Measurements from ENCODE around the gene TIGD4. TPM values are rescaled to one million over a fixed set of nuclear protein-coding genes. Genes with fewer than 3 reads are reported as not detected.
"Not testable (repeated sequence)": the region's sequence is repeated elsewhere in the genome, so short reads cannot be mapped to it uniquely, and the experiment has no call there.

Gene TIGD4
- total RNA-seq, 1 experiment from 2014 or later = 3.1 TPM

GRCh38 chr4:152776352-152776751 is 3.2 kb downstream of the TIGD4 start:
- Histone ChIP-seq H3K9me2 (replicated peaks; ENCODE audit: insufficient read depth, low read length) (no peaks in the 10 kb centered on the region), H3K9ac (ENCODE audit: low read length) (no peak overlapping the region), H4K20me1 (ENCODE audit: insufficient read depth, low read depth, low read length) (peaks cover 8% of the 10 kb centered on the region; the same call in 1 of the 2 replicates), H3K4me2 (ENCODE audit: low read depth, low read length, poor library complexity, severe bottlenecking) (no peak overlapping the region), H3K36me3 (ENCODE audit: insufficient read depth, low read length) (no peaks in the 10 kb centered on the region), H3K27ac (ENCODE audit: low read length) (no peak overlapping the region), H3K27me3 (ENCODE audit: low read length) (no peaks in the 10 kb centered on the region), H3K79me2 (ENCODE audit: low read length) (peaks cover 21% of the 10 kb centered on the region), H3K4me1 (ENCODE audit: low read length) (peaks cover 23% of the 10 kb centered on the region), H3K4me3 (ENCODE audit: low read length) (no peak overlapping the region), H3K9me3 (ENCODE audit: low read length) (no peaks in the 10 kb centered on the region), H2AFZ (ENCODE audit: low read length) (no peak overlapping the region)
- no peak for DNase-seq

- no peaks in the 10 kb centered on the region for H3K36me3 ChIP-seq (ENCODE audit: insufficient read depth, low read length)
- H4K20me1 ChIP-seq (ENCODE audit: insufficient read depth, low read depth, low read length) = no peaks in the 10 kb centered on the region
- no peak overlapping the region for H2AFZ ChIP-seq (ENCODE audit: low read length)
- peaks cover 12% of the 10 kb centered on the region for H3K4me1 ChIP-seq (ENCODE audit: low read length)
- H3K79me2 ChIP-seq (ENCODE audit: low read length) = no peaks in the 10 kb centered on the region
- H3K9me2 ChIP-seq (replicated peaks; ENCODE audit: insufficient read depth, low read length) = no peaks in the 10 kb centered on the region
- no peak overlapping the region for H3K4me2 ChIP-seq (ENCODE audit: low read depth, low read length, poor library complexity, severe bottlenecking)
- no peaks in the 10 kb centered on the region for H3K9me3 ChIP-seq (ENCODE audit: low read length)
- H3K27me3 ChIP-seq (ENCODE audit: low read length) = no peaks in the 10 kb centered on the region
- no peak overlapping the region for H3K4me3 ChIP-seq (ENCODE audit: low read length)
- no peak for DNase-seq
- no peak overlapping the region for H3K9ac ChIP-seq (ENCODE audit: low read length)
- H3K27ac ChIP-seq (ENCODE audit: low read length) = no peak overlapping the region
Measured at GRCh38 chr4:152773953-152774352, 5.6 kb downstream of the TIGD4 start.

GRCh38 chr4:152773339-152773738 is 6.2 kb downstream of the TIGD4 start:
- H3K9me2 ChIP-seq (replicated peaks; ENCODE audit: insufficient read depth, low read length) = no peaks in the 10 kb centered on the region
- no peak for DNase-seq
- H3K79me2 ChIP-seq (ENCODE audit: low read length) = no peaks in the 10 kb centered on the region
- no peaks in the 10 kb centered on the region for H3K36me3 ChIP-seq (ENCODE audit: insufficient read depth, low read length)
- no peaks in the 10 kb centered on the region for H3K9me3 ChIP-seq (ENCODE audit: low read length)
- no peak overlapping the region for H3K4me2 ChIP-seq (ENCODE audit: low read depth, low read length, poor library complexity, severe bottlenecking)
- no peaks in the 10 kb centered on the region for H4K20me1 ChIP-seq (ENCODE audit: insufficient read depth, low read depth, low read length)
- no peaks in the 10 kb centered on the region for H3K27me3 ChIP-seq (ENCODE audit: low read length)
- no peak overlapping the region for H3K4me3 ChIP-seq (ENCODE audit: low read length)
- H3K4me1 ChIP-seq (ENCODE audit: low read length) = peaks cover 6% of the 10 kb centered on the region
- H2AFZ ChIP-seq (ENCODE audit: low read length) = no peak overlapping the region
- no peak overlapping the region for H3K9ac ChIP-seq (ENCODE audit: low read length)
- no peak overlapping the region for H3K27ac ChIP-seq (ENCODE audit: low read length)

- no peaks in the 10 kb centered on the region for H4K20me1 ChIP-seq (ENCODE audit: insufficient read depth, low read depth, low read length)
- no peaks in the 10 kb centered on the region for H3K9me2 ChIP-seq (replicated peaks; ENCODE audit: insufficient read depth, low read length)
- no peak for DNase-seq
- no peak overlapping the region for H3K4me2 ChIP-seq (ENCODE audit: low read depth, low read length, poor library complexity, severe bottlenecking)
- no peak overlapping the region for H2AFZ ChIP-seq (ENCODE audit: low read length)
- H3K27ac ChIP-seq (ENCODE audit: low read length) = no peak overlapping the region
- H3K9me3 ChIP-seq (ENCODE audit: low read length) = no peaks in the 10 kb centered on the region
- H3K36me3 ChIP-seq (ENCODE audit: insufficient read depth, low read length) = no peaks in the 10 kb centered on the region
- no peaks in the 10 kb centered on the region for H3K79me2 ChIP-seq (ENCODE audit: low read length)
- no peak overlapping the region for H3K9ac ChIP-seq (ENCODE audit: low read length)
- no peaks in the 10 kb centered on the region for H3K27me3 ChIP-seq (ENCODE audit: low read length)
- no peak overlapping the region for H3K4me3 ChIP-seq (ENCODE audit: low read length)
- H3K4me1 ChIP-seq (ENCODE audit: low read length) = no peaks in the 10 kb centered on the region
Measured at GRCh38 chr4:152771741-152772533, 7.6 kb downstream of the TIGD4 start.

GRCh38 chr4:152765069-152765737 is 14.3 kb downstream of the TIGD4 start:
- H4K20me1 ChIP-seq (ENCODE audit: insufficient read depth, low read depth, low read length); H3K9ac ChIP-seq (ENCODE audit: low read length): not testable (repeated sequence)

GRCh38 chr4:152763796-152764195 is 15.7 kb downstream of the TIGD4 start:
- no peak for DNase-seq
- no peaks in the 10 kb centered on the region for H3K79me2 ChIP-seq (ENCODE audit: low read length)
- H3K4me3 ChIP-seq (ENCODE audit: low read length) = no peak overlapping the region
- H3K9me3 ChIP-seq (ENCODE audit: low read length) = no peaks in the 10 kb centered on the region
- H3K9ac ChIP-seq (ENCODE audit: low read length) = no peak overlapping the region
- H3K4me1 ChIP-seq (ENCODE audit: low read length) = peaks cover 4% of the 10 kb centered on the region; the same call in 1 of the 2 replicates
- no peak overlapping the region for H3K4me2 ChIP-seq (ENCODE audit: low read depth, low read length, poor library complexity, severe bottlenecking)
- H3K27me3 ChIP-seq (ENCODE audit: low read length) = no peaks in the 10 kb centered on the region
- H3K36me3 ChIP-seq (ENCODE audit: insufficient read depth, low read length) = no peaks in the 10 kb centered on the region
- no peak overlapping the region for H3K27ac ChIP-seq (ENCODE audit: low read length)
- H4K20me1 ChIP-seq (ENCODE audit: insufficient read depth, low read depth, low read length) = no peaks in the 10 kb centered on the region
- H2AFZ ChIP-seq (ENCODE audit: low read length) = no peak overlapping the region
- no peaks in the 10 kb centered on the region for H3K9me2 ChIP-seq (replicated peaks; ENCODE audit: insufficient read depth, low read length)

More at GRCh38 chr4:152765069-152765737, 14.3 kb downstream of the TIGD4 start:
- H3K36me3 ChIP-seq (ENCODE audit: insufficient read depth, low read length); H3K27me3 ChIP-seq (ENCODE audit: low read length); H3K79me2 ChIP-seq (ENCODE audit: low read length); H3K4me3 ChIP-seq (ENCODE audit: low read length); H3K4me2 ChIP-seq (ENCODE audit: low read depth, low read length, poor library complexity, severe bottlenecking); H3K27ac ChIP-seq (ENCODE audit: low read length); H3K9me2 ChIP-seq (replicated peaks; ENCODE audit: insufficient read depth, low read length); DNase-seq; H3K9me3 ChIP-seq (ENCODE audit: low read length); H3K4me1 ChIP-seq (ENCODE audit: low read length); H2AFZ ChIP-seq (ENCODE audit: low read length): not testable (repeated sequence)

GRCh38 chr4:152748619-152749018 is 30.9 kb downstream of the TIGD4 start:
- no peaks in the 10 kb centered on the region for H3K4me1 ChIP-seq (ENCODE audit: low read length)
- no peaks in the 10 kb centered on the region; the same call in 1 of the 2 replicates for H3K27me3 ChIP-seq (ENCODE audit: low read length)
- H3K79me2 ChIP-seq (ENCODE audit: low read length) = no peaks in the 10 kb centered on the region
- H3K4me2 ChIP-seq (ENCODE audit: low read depth, low read length, poor library complexity, severe bottlenecking) = no peak overlapping the region
- no peaks in the 10 kb centered on the region for H3K9me3 ChIP-seq (ENCODE audit: low read length)
- no peak overlapping the region for H3K9ac ChIP-seq (ENCODE audit: low read length)
- no peaks in the 10 kb centered on the region for H4K20me1 ChIP-seq (ENCODE audit: insufficient read depth, low read depth, low read length)
- DNase-seq = no peak
- no peaks in the 10 kb centered on the region for H3K36me3 ChIP-seq (ENCODE audit: insufficient read depth, low read length)
- no peak overlapping the region for H3K27ac ChIP-seq (ENCODE audit: low read length)
- no peak overlapping the region for H3K4me3 ChIP-seq (ENCODE audit: low read length)
- H3K9me2 ChIP-seq (replicated peaks; ENCODE audit: insufficient read depth, low read length) = no peaks in the 10 kb centered on the region
- no peak overlapping the region for H2AFZ ChIP-seq (ENCODE audit: low read length)

GRCh38 chr4:152747444-152747843 is 32.1 kb downstream of the TIGD4 start:
- no peak overlapping the region for H3K9ac ChIP-seq (ENCODE audit: low read length)
- no peak overlapping the region for H3K4me2 ChIP-seq (ENCODE audit: low read depth, low read length, poor library complexity, severe bottlenecking)
- H3K9me2 ChIP-seq (replicated peaks; ENCODE audit: insufficient read depth, low read length) = no peaks in the 10 kb centered on the region
- H3K27me3 ChIP-seq (ENCODE audit: low read length) = no peaks in the 10 kb centered on the region; the same call in 1 of the 2 replicates
- H2AFZ ChIP-seq (ENCODE audit: low read length) = no peak overlapping the region
- H3K27ac ChIP-seq (ENCODE audit: low read length) = no peak overlapping the region
- no peak for DNase-seq
- H3K79me2 ChIP-seq (ENCODE audit: low read length) = no peaks in the 10 kb centered on the region
- no peaks in the 10 kb centered on the region for H3K9me3 ChIP-seq (ENCODE audit: low read length)
- H3K4me3 ChIP-seq (ENCODE audit: low read length) = no peak overlapping the region
- no peaks in the 10 kb centered on the region for H3K4me1 ChIP-seq (ENCODE audit: low read length)
- H4K20me1 ChIP-seq (ENCODE audit: insufficient read depth, low read depth, low read length) = no peaks in the 10 kb centered on the region
- H3K36me3 ChIP-seq (ENCODE audit: insufficient read depth, low read length) = no peaks in the 10 kb centered on the region

Data from Karpas-422 (cell line).